ENCODE data around the gene TCFL5.

The TCFL5 gene

GRCh38 chr20:62791301-62792181 is 70.1 kb downstream of the TCFL5 start:
- Histone ChIP-seq H3K9ac (ENCODE audit: insufficient read length) (no peak overlapping the region), H3K4me3 (peak overlapping the region; percentile 62)
- peak; percentile 84 for DNase-seq (ENCODE audit: low read depth, low spot score)

More at GRCh38 chr20:62791301-62792181, 70.1 kb downstream of the TCFL5 start:
- H3K27ac ChIP-seq: no peak overlapping the region
- H3K9me3 ChIP-seq (ENCODE audit: low read depth, low read length): no peaks in the 10 kb centered on the region
- TF ChIP-seq EZH2 (IDR thresholded peaks at IDR 0.05) (no peak), POLR2AphosphoS5 (IDR thresholded peaks at IDR 0.05; ENCODE audit: borderline replicate concordance, low read depth, low read length) (no peak), FOXP2 (optimal IDR thresholded peaks at IDR 0.05; ENCODE audit: control extremely low read depth, extremely low read length, insufficient read depth) (no peak)
- H3K36me3 ChIP-seq (ENCODE audit: insufficient read depth, low read length): no peaks in the 10 kb centered on the region
